ENCODE measurements around the gene MITF. TPM values are rescaled to one million over a fixed set of nuclear protein-coding genes. Genes with fewer than 3 reads are reported as not detected.
A peak's percentile ranks its signal among the peaks of the same experiment; 100 is the strongest.
"Not testable (repeated sequence)": the region's sequence is repeated elsewhere in the genome, so short reads cannot be mapped to it uniquely, and the experiment has no call there.

MITF gene
- total RNA-seq, 1 donor from 2014 or later: 26.5 TPM

DNA sequence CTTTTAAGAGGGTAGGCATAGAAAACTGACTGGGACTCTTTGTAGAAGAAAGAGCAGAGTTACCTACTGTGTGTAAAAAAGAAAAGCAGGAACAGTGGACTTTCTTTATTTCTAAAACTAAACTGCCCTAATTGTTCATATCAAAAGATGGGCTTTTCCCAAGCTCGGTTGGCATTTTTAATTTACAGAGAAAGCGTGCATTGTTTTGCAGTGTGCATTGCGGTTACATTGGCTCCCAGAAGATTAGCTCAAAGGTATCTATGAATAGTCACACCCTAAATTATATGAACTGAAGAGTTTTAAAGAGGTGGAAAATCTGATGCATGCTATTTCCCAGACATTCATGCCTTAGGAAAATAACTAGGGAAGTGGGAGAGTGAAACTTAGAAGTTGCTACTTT, 36.5 kb downstream of the MITF start:
- intact Hi-C loops (cut with DNase I): no loop called here
- ATAC-seq: no peak
- no peak for DNase-seq (ENCODE audit: low spot score)

DNA sequence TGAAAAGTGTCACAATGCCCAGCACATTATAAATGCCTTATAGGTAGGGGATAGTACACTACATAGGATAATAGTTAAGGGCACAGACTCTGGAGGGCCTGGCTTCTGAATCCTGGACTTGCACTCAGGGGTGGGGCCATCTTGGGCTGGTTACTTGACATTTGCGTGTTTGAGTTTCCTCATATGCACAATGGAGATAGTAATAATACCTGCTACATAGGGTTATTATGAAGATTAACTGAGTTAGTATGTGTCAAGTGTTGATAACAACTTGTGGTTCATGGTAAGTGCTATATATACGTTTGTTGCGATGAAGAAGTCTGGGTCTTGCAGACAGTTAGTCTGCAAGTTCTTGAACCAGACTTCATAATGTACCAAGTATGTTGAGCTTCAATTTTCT, 37.0 kb downstream of the MITF start:
- intact Hi-C loops (cut with DNase I): no loop called here
- ATAC-seq (no peak), DNase-seq (ENCODE audit: low spot score) (no peak)

DNA sequence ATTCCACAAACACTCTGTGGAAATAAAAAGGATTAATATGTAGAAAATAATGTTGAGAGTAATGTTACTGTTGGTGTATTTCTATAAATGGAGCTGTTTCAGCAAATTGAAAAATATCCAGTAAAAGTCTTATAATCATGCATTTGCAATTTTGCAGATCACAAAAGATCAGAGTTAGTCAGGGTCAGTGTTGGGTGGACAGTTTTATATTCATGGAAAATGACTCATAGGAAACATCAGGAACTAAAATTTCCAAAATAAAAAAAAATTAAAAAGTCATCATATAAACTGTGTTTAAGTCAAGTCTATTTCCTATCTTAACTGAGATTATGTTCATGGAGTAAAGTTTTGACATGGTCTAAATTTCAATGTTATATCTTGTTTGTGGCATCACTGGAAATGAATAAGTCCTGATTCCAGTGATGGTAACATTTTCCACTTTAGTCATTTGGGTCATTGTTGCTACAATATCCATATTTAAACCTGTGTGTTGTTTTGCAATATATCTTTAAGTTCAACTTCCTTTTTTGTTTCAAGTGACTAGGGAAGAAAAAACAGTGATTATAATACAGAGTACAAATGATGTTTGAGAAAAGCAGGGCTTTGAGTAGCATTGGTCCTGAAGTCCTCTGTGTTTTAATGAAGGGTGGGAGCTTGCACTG, 37.8 kb downstream of the MITF start:
- ATAC-seq (no peak), DNase-seq (ENCODE audit: low spot score) (no peak)
- intact Hi-C loops (cut with DNase I): no loop called here

DNA sequence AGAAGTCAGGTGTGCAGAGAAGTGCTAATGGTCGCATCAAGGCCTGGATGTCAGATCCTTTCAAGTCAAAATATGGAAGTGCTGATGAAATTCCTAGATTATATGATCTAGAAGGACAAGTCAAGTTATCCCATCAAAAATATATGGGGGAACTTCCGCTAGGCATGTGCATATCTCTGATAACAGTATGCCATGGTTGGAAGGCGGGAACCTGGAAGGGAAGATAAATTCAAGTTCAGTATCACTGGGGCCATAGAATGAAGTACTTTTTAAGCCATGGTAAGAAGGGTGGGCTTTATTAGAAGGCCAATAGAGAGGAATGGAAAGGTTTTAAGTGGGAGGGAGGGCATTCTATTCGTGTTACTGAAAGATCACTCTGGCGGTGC, 38.3 kb downstream of the MITF start:
- ATAC-seq (no peak), DNase-seq (ENCODE audit: low spot score) (no peak)
- intact Hi-C loops (cut with DNase I): no loop called here

DNA sequence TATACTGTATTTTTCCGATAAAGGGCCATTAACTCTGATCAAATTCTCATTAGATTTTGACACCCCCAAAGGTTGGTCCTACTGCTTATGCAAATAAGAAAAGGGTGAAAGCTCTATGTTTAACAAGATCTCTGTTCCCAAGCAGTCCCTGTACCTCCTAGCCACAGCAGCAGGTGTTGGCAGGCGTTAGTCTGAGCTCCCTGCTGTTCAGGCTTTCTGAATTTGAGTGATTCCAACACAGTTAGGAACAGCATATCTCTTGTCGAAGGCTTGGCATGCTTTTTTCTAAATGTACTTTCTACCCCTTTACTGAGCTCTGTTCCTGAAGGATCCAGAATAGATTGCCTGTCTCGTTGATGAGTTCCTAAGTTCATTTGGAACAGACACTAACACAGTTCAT, 42.3 kb downstream of the MITF start:
- intact Hi-C loops (cut with DNase I): no loop called here
- DNase-seq (ENCODE audit: low spot score): no peak
- no peak for ATAC-seq

DNA sequence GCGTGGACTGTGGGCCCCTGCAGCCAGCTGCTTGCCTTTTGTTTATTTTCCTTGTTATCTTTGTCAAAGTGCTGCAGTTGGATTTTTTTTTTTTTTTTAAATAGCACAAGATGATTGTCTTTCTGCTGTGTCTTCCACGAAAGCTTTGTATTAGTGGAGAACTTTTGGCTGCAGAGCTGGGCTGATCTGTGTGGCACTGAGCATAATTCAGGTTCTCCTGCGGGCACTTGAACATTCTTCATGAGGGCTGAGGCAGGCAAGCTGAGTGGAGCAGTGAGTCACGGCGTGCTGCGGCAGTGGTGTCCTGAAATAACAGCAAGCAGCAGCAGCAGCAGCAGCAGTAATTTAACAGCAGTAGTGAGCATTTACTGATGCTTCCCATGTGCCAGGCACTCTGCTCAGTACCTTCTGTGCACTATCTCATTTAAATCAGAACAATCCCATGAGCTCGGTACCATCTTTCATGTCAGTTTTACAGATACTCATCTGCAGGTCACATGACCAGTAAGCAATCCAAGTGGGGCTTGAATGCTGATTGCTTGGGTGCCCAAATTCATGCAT, 45.8 kb downstream of the MITF start:
- DNase-seq (ENCODE audit: low spot score) (peak; percentile 59), ATAC-seq (peak; percentile 73)
- intact Hi-C loops (cut with DNase I): no loop called here

DNA sequence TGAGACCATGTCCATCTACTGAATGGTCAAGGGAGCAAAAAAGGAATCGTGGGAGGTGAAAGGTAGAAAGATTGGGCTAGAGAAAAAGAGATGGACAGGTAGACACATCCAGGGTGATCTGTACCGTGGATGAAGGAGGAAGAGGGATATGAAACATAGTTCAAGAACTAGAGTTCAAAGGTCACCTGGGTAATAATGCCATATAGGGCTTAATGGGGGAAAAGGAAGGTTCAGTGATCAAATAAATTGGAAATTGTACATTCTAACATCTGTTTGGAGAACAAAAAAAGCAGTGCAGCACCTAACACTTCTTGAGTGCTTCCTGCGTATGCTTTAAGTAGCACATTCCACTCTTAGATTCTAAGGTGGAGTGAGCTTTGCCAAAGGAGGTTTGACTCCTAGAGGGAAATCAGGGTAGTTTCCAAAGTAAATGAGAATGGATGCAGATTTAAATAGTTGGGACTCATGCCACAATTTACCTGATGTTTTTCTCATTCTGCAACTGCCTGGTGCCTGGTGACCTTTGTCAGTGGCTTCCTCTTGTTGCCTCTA, 46.6 kb downstream of the MITF start:
- ATAC-seq: no peak
- intact Hi-C loops (cut with DNase I): no loop called here
- DNase-seq (ENCODE audit: low spot score): no peak

DNA sequence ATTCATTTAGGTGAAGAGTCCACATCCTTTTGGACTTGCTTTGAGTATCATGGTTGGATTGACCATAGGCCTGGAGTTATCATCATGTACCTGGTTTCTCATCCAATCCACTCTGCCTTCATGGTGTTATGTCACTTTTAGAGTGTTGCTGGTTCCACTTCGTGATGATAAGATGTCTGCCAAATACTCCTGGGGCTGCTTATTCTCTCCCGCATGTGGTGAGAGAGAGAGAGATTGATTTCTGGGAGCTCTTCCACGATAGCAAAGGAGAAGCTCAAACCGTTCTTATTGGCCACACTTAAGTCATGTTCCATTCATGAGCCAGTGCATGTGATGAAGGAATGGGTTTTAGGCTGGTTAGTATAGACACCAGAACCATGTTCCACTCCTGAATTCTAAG, 47.6 kb downstream of the MITF start:
- no peak for DNase-seq (ENCODE audit: low spot score)
- intact Hi-C loops (cut with DNase I): no loop called here
- ATAC-seq: no peak

DNA sequence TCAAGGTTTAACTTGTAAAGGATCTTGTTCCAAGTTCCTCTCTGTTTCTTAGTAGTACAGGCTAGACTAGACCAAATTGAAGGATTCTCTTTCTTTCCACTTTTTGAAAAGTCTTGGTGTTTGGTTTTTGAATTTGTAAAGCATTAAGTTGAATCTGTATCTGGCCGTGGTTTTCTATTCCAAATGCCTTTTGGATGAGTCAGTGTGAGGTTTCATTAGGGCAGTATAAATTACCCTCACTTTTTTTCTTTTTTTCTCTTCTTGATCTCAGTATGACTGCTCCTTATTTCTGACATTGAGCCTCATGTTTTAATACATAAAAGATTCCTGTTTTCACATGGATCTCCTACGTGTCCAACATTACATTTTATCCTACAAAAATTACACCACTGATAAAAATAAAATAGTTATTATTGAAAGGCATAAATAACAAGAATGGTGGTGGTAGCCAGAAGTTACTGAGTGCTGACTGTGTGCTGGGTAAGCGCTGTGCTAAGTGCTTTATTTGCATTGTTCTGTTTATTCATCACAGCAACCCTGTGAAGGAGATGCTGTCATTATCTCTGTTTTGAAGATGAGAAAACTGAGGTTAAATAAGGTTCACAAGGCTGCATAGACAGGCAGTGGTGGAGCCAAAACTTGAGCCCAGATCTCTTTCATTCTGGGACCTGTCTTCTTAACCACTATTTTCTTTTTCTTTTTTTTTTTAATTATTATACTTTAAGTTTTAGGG, 48.3 kb downstream of the MITF start:
- DNase-seq (ENCODE audit: low spot score): no peak
- intact Hi-C loops (cut with DNase I): no loop called here
- ATAC-seq: peak; percentile 52

DNA sequence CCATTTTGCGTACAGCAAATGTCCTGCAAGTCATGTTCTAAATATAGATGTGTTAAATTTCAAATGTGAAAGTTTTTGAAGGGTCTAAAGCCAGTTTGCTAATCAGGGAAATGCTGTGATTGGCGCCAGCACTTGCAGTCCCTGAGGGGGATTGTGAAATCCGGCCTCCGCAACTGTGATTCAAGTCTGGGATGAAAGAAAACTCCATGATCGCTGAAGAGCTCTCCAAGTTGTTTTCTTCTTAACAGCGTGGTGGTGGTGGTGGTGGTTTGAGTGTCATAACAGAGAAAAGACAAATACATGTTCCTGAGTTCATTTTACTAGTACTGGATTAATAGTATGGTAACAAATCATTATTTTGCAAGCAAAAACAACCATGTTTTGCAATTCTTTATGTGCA, 51.8 kb downstream of the MITF start:
- peak; percentile 93 for ATAC-seq
- intact Hi-C loops (cut with DNase I): loop anchor here (10.0 kb wide), 1 partner anchor 96 kb away; no protein-coding TSS in a partner anchor
- DNase-seq (ENCODE audit: low spot score): peak; percentile 83

DNA sequence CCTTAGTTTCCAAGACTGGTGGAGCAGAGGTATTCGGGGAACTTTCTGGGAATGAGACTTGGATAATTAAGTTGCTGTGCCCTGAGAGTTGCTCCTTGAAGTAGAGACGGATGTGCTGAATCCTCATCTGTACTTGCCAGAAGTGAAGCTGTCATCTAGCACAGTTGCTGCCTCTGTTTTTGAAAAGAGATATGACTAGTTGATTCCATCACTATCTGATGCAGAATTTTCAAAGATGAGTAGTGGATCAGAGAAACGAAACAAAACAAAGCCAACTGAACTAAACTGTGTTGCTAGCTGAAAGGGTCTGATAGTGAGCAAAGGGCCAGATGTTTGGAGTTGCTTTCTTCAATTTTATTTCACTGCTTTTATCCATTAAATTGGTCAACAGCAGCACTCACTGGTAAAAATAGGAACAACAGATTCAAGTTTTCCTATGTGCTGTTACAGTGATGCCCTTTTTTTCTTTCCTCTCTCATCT, 52.7 kb downstream of the MITF start:
- intact Hi-C loops (cut with DNase I): loop anchor here (10.0 kb wide), 1 partner anchor 97 kb away; no protein-coding TSS in a partner anchor
- ATAC-seq (peak; percentile 87), DNase-seq (ENCODE audit: low spot score) (no peak)

DNA sequence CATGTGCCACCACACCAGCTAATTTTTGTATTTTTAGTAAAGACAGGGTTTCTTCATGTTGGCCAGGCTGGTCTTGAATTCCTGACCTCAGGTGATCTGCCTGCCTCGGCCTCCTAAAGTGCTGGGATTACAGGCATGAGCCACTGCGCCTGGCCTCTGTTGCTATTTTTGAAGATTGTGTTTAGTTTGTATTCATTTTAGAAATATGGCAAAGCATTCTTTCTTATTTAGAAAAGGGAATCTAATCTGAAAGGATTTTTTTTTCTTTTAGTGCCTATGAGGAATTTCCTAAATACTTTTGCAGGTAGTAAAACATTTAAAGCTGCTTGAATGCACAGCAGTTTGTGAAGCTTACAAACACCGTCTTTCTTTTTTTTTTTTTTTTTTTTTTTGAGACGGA, 56.9 kb downstream of the MITF start:
- not testable (repeated sequence) for DNase-seq (ENCODE audit: low spot score); ATAC-seq
- intact Hi-C loops (cut with DNase I): loop anchor here (10.0 kb wide), 1 partner anchor 101 kb away; no protein-coding TSS in a partner anchor

DNA sequence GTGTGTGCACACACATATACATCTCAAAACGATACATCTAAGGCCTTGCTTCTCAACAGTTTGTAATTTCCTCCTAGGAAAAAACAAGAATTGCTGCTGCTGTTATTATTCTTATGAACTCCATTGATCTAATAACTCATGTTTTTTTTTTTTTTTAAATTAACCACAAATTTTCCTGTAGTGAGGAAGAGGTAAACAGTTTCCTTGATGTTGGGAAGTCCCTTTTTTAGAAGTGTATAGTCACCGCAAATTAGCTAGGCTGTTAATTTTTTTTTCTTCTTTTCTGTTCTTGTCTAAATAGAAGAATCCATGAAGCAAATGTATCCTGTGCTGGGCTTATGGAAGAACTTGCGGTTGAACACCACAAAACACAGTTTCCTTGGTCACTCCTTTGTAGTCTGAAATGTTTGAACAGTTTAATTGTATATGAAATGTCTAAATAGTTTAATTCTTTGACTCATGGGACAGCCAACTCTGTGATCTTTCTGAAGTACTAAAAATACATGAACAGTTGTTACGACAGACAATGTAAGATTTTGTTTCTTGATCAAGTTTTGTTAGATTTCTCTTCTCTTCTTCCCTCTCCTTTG, 64.5 kb downstream of the MITF start:
- intact Hi-C loops (cut with DNase I): no loop called here
- no peak for DNase-seq (ENCODE audit: low spot score)
- no peak for ATAC-seq

DNA sequence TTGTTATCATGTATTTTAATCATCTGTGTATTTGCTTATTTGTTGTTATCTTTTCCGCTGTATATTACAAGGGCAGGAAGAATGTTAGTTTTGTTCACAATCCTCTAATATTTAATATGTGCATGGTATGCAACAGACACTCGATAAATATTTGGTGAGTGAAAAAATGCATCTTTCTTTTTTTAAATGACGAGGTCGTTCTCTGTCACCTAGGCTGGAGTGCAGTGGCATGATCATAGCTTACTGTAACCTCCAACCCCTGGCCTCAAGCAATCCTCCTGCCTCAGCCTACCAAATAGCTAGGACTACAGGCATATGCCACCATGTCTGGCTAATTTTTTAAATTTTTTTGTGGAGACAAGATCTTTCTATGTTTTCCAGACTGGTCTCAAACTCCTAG, 66.2 kb downstream of the MITF start:
- DNase-seq (ENCODE audit: low spot score): no peak
- intact Hi-C loops (cut with DNase I): no loop called here

DNA sequence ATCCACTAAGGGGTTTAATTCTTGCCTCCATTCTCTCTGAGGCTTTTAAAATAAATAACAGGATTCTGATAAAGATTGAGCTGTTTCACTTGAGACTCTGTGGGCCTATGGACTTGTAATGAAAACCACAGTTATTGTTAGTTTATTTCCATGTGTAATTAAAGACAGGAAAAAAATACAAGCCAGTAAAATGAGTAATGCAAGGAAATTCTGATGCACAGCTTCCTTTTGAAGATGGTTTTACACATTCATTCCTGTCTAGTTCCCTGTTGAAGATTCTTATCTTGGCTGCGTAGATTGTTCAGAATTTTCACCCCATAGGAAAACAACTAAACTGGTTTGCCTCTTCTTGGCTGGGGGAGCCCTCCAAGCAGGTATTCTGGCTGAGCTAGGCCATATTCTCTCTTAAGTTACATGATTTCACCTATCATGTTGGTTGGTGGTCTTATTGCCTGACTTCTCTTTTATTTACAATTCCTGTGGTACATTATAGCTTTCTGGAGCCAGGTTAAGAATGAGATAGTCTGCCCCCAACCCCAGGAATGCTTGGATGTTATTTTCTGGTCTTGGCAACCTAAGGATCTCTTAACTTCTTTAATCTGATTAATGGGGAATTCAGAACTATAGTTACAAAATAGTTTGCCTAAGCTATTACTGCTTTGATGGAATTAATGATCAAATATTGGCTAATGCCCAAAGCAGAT, 67.6 kb downstream of the MITF start:
- intact Hi-C loops (cut with DNase I): no loop called here
- ATAC-seq (no peak), DNase-seq (ENCODE audit: low spot score) (no peak)

More for the DNA sequence above, 66.2 kb downstream of the MITF start:
- ATAC-seq: no peak

DNA sequence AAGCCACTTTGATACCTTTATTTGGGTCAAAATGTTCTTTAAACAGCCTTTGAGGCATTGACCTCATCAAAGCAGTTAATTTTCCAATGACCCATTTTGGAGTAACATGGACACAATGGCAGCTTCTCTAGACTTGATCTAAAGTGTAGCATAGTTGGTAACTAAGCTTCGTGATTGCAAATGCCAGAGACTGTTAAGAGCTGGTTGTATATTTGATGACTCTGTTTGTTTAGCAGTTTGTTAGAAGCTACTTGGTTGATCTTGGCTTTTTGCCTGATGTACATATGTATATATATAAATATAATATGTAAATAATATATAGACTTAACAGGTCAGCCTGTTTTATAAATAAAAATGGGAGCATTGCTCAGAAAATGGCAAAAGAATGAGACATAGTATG, 68.4 kb downstream of the MITF start:
- intact Hi-C loops (cut with DNase I): no loop called here
- ATAC-seq (no peak), DNase-seq (ENCODE audit: low spot score) (no peak)

DNA sequence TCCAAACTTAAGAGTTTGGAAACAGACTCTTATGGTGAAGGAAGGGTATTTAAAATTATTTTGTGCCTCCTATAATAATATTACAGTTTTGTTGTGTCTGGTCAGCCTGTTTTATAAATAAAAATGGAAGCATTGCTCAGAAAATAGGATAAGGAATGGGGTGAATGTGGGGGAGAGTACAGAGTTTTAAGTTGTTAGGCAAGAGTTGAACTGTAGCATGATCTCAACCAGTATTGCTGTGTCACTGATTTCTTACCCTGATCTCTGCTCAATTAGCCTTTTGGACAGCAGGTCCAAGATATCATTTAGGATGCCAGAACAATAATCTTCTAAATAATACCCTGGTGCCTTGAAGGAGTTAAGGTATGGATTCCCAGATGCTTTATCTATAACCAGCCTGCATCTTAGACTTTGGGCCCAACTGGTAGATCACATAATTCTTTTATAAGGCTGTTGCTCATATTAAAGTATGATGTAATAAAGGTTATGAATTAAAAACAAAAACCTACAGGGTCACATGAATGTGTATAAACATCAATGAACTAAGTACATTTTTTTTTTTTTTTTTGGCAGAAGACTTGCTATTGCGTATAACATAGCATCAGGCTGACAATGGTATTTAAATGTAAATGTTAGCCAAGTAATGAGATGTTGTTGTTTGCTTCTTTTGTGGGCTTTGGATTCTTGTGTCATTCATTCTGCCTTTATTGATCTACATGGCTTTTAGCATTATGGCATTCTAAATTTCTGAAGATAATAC, 70.0 kb downstream of the MITF start:
- ATAC-seq: no peak
- no peak for DNase-seq (ENCODE audit: low spot score)
- intact Hi-C loops (cut with DNase I): no loop called here

Measured in sciatic nerve (tissue), 2 donors.